ENCODE measurements around the gene PCAT7.

PCAT7 gene

DNA sequence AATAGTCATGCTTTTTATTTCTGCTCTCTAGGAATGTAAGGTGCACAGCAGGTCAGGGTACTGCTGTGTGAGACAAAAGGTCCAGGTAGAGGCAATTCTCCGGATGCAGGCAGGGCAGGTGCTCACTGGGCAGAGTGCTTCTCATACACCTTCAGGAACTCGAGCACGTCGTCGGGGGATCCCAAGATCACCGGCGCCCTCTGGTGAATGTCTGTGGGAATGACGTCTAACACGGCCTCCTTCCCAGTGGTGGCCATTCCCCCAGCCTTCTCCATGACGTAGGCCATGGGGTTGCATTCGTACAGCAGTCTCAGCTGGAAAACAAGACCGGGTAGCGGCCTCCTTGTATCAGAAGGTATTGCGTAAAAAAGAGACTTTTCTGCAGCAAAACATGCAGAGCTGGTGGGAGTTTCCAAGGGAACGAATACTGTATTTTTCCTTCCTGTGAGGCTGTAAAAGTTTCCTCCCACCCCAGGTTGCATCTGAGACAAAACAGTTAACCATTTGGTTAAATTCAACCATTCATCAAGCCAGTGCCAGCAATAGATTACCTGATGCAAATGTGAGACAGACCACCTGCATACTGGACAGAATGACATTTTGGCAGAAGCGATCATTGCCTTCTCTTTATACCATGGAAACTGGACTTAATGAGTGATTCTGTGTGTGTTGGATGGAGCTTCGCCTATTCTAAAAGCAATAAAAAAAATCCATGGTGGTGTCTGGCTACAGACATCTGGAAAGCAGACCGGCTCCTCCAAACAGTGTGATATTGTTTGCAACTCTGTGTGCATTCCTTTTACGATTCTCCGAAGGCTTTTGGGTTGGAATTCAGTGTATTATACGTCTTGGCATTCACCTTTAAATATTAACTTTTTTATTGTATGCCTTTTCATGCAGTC, 48.6 kb downstream of the PCAT7 start:
- DNase-seq (ENCODE audit: low read depth) = peak; percentile 59

- no peak for DNase-seq (ENCODE audit: low read depth)
These were observed 52.0 kb downstream of the PCAT7 start for GRCh38 chr9:94606646-94607422.

- DNase-seq (ENCODE audit: low read depth) = no peak
These were observed 52.5 kb downstream of the PCAT7 start for GRCh38 chr9:94607423-94607691.

- DNase-seq (ENCODE audit: low read depth) = no peak
These were observed 55.3 kb downstream of the PCAT7 start for GRCh38 chr9:94610181-94610606.

DNA sequence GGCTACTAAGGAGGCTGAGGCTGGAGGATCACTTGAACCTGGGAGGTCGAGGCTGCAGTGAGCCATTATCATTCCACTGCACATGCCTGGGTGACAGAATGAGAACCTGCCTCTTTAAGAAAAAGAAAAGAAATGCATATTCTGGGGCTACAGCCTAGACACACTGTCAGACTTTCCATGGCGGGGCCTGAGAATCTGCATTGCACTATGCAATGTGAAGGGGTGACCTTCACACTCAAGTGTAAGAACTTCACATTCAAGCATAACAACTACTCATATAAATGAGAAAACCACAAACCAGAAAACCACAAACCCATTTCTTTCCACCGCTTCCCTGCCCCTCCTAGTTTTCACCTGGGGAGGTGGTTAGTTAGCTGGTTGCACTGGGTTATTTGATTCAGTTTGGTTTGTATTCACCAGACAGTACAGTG, 56.8 kb downstream of the PCAT7 start:
- DNase-seq (ENCODE audit: low read depth) = no peak

DNA sequence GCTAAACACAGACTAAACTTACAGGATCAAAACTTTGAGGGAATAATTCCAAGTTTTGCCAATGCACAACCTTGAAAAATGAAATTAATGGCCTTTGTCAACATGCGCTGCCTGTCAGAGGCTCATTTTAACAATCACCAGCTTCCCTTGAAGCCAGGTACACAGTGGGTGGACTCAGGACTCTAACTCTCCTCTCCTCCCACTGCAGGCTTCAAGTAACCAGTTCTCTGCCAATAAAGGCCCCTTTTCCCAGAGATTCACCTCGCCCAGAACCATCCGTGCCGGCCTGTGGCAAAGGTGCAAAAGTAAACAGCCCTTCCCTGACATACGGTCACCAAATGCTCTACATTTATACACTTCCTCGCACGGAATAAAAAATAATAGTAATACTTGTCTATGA, 57.2 kb downstream of the PCAT7 start:
- no peak for DNase-seq (ENCODE audit: low read depth)

DNA sequence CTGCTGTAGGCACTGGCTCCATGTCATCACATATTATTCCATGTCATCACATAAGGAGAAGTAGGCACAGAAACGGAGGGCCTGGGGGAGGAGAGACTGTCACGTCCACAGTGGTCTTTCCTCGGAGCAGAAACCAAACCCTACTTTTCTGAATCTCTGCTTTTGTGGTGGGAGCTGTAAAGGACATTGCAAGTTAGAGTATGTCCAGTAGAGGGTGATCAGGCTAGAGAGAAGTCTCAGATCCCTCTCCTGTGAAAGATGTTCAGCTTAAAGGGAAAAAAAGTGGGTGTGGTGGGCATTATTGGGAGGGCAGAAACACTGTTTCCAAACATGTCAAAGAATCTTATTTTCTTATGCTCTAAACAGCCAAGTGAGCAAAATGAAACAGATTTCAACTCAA, 58.1 kb downstream of the PCAT7 start:
- DNase-seq (ENCODE audit: low read depth) = no peak

DNA sequence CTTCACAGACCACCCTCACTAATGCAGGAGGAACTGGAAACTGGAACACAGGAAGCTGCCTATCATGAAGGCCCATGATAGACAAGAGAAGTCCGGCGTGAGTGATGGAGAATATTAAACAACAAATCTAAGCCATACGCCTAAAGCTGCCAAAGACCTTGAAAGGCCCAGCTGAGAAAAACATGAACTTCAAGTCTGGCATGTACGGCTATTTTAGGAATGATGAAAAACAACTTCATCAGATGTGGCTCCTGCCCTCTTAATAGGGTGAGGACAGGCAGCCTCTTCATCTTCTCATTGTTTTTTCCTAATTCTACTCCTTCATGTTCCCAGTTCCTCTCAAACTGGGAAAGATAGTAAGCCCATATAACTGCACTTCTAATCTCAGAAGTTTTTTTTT, 64.1 kb downstream of the PCAT7 start:
- DNase-seq (ENCODE audit: low read depth) = no peak
